Ishikawa (cell line): ENCODE results near the gene BABAM1.
A peak's percentile ranks its signal among the peaks of the same experiment; 100 is the strongest.

Experiments used
- CEBPB ChIP-seq: IDR thresholded peaks from 2 replicates; pipeline ENCODE4 v1.6.1; 2012
- CREB1 ChIP-seq: IDR thresholded peaks from 2 replicates; pipeline ENCODE4 v1.6.1; 2012; ENCODE audit warnings: low read depth
- EGR1 ChIP-seq: IDR thresholded peaks from 2 replicates; pipeline ENCODE4 v1.6.1; 2012
- EP300 ChIP-seq: IDR thresholded peaks from 2 replicates; pipeline ENCODE4 v1.6.1; 2012; ENCODE audit warnings: borderline replicate concordance
- FOXM1 ChIP-seq: IDR thresholded peaks from 2 replicates; pipeline ENCODE4 v1.6.1; 2012; ENCODE audit warnings: low read depth, borderline replicate concordance
- NFIC ChIP-seq: IDR thresholded peaks from 2 replicates; pipeline ENCODE4 v1.6.1; 2012
- RAD21 ChIP-seq: IDR thresholded peaks from 2 replicates; pipeline ENCODE4 v1.6.1; 2012; ENCODE audit warnings: low read depth
- TAF1 ChIP-seq: IDR thresholded peaks from 2 replicates; pipeline ENCODE4 v1.6.1; 2012; ENCODE audit warnings: low read depth, mild to moderate bottlenecking
- TCF12 ChIP-seq: IDR thresholded peaks from 2 replicates; pipeline ENCODE4 v1.6.1; 2012; ENCODE audit warnings: low read depth
- TEAD4 ChIP-seq: IDR thresholded peaks from 2 replicates; pipeline ENCODE4 v1.6.1; 2012
- YY1 ChIP-seq: IDR thresholded peaks from 2 replicates; pipeline ENCODE4 v1.6.1; 2012; ENCODE audit warnings: low read depth
- ZBTB7A ChIP-seq: IDR thresholded peaks from 2 replicates; pipeline ENCODE4 v1.6.1; 2012; ENCODE audit warnings: low read depth
- TF ChIP-seq, protein P1 (sequence below): IDR thresholded peaks from 2 replicates; pipeline ENCODE4 v1.6.1; 2012; ENCODE audit warnings: low read depth, mild to moderate bottlenecking
- TF ChIP-seq, protein P2 (sequence below): IDR thresholded peaks from 2 replicates; pipeline ENCODE4 v1.6.1; 2012
- TF ChIP-seq, protein P3 (sequence below): IDR thresholded peaks from 2 replicates; pipeline ENCODE4 v1.6.1; 2012

Gene BABAM1

DNA sequence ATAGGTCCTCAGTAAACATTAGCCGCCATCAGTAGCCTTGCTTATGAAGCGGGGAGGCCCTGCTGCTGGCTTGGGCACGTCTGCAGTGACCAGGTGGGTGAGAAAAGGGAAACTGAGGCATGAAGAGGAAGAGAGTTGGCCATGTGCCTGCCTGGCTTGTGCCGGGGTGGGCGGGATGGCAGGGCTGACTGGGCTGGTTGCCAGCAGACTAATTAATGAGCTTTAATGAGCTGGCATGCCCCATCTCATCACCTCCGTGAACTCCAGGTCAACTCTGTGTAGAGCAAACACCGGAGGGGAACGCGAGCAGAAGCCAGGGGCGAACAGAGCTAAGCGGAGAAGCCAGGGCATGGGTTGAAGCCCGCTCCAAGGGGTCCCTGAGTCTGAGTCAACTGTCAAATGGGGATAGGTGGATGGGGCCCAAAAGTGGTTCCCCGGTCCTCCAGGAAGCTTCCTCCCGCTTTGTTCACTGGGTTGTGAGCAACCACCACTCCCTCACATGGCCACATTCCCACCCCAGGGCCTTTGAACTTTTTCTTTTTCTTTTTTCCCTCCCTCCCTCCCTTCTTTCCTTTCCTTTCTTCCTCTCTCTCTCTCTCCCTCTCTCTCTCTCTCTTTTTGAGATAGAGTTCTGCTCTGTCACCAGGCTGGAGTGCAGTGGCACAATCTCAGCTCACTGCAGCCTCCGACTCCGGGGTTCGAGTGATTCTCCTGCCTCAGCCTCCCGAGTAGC lies 30.3 kb upstream of the BABAM1 start:
- TF ChIP-seq EP300 (no peak), NFIC (peak; percentile 56)

DNA sequence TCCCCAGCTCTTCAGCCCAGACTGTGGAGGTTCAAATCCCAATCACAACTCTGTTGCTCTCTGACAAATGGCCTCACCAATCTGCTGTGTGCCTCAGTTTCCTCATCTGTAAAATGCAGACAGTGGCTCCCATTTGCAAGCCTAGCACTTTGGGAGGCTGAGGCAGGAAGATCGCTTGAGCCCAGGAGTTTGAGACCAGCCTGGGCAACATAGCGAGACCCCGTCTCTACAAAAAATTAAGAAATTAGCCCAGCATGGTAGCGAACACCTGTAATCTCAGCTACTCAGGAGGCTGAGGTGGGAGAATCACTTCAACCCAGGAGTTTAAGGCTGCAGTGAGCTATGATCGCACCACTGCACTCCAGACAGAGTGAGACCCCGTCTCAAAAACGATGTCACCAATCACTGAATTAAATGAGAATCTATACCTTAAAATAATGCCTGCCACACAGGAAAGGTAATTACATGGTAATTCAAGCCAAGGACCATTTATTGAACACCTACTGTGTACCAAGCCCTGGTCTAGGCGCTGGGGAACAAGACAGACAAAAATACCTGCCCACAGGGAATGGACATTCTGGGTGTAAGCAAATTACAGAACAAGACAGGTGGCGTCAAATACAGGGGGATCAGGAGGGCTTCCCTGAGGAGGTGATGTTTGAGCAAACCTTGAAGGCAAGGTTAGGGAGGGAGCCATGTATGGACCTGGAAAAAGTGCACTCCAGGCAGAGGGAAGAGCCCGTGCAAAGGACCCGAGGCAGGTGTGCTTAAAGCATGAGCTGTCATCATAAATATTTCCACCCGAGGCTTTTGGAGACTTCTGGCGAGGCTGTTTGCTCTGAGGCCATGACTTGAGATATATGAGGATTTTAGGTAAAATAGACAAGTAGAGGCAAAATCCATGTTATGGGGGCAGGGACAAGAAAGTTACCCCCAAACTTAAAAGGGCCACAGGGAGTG lies 29.2 kb upstream of the BABAM1 start:
- TF ChIP-seq EGR1: no peak

DNA sequence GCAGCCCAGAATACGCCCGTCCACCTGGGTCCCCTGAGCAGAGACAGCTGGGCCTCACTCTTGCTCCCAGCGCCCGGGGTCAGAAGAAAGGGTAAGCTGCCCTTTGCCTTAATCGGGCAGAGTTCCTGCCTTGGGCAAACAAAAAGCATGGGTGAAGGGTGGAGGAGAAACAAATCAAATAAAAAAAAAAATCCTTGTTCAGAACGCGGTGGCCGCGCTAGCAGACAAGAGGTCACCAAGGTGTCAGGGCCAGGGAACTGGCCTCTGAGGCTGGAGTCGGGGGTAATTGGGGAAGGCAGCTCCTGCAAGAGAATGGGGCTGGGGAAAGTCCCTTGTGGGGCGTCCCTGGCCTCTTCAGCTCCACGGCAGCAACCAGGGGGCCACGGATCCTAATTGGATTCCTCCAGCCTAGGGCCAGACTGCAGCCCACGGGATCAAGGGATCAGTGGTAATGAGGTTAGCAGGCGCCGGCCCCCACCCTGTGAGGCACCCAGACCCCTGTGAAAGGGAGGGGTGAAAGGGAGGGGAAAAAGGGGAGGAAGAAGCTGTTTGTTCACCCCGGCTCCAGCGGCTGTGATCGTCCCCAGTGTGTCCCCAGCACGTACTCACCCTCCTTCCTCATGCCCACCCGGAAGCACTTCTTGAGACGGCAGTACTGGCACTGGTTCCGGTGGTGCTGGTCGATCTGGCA lies 27.0 kb upstream of the BABAM1 start:
- no peak for TF ChIP-seq FOXM1
- TF ChIP-seq, protein P1, sequence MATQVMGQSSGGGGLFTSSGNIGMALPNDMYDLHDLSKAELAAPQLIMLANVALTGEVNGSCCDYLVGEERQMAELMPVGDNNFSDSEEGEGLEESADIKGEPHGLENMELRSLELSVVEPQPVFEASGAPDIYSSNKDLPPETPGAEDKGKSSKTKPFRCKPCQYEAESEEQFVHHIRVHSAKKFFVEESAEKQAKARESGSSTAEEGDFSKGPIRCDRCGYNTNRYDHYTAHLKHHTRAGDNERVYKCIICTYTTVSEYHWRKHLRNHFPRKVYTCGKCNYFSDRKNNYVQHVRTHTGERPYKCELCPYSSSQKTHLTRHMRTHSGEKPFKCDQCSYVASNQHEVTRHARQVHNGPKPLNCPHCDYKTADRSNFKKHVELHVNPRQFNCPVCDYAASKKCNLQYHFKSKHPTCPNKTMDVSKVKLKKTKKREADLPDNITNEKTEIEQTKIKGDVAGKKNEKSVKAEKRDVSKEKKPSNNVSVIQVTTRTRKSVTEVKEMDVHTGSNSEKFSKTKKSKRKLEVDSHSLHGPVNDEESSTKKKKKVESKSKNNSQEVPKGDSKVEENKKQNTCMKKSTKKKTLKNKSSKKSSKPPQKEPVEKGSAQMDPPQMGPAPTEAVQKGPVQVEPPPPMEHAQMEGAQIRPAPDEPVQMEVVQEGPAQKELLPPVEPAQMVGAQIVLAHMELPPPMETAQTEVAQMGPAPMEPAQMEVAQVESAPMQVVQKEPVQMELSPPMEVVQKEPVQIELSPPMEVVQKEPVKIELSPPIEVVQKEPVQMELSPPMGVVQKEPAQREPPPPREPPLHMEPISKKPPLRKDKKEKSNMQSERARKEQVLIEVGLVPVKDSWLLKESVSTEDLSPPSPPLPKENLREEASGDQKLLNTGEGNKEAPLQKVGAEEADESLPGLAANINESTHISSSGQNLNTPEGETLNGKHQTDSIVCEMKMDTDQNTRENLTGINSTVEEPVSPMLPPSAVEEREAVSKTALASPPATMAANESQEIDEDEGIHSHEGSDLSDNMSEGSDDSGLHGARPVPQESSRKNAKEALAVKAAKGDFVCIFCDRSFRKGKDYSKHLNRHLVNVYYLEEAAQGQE: no peak
- TF ChIP-seq, protein P2, sequence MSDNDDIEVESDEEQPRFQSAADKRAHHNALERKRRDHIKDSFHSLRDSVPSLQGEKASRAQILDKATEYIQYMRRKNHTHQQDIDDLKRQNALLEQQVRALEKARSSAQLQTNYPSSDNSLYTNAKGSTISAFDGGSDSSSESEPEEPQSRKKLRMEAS: no peak

DNA sequence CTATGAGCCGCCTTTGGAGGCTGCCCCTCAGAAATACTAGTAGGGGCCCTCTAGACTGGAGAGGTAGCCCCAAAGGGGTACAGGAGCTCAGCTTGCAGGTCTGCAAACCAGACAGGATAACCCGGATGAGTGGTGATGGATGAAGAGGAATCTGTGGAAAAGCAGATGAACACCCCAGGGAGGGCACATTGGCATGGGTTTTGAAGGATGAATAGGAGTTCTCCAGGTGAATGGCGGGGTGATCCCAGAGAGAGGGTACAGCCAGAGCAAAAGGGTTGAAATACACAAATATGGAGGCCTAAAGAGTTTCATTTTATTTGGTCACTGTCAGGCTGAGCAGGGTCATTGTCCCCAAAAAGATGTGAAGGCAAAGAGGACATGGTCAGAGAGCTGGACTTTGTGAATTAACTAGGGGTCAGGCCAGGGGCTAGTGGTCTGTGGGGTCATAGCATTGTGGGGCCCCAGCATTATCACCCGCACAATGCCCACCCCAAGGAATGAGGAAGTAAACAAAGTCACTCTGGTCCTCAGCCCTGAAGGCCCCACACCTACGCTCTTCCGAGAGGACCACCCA lies 26.3 kb upstream of the BABAM1 start:
- TF ChIP-seq EGR1 (no peak), TCF12 (no peak), ZBTB7A (no peak), CREB1 (no peak), EP300 (no peak), TEAD4 (no peak), CEBPB (no peak), RAD21 (no peak), FOXM1 (no peak), YY1 (no peak), TAF1 (no peak)
- TF ChIP-seq, protein P2: no peak
- TF ChIP-seq, protein P3, sequence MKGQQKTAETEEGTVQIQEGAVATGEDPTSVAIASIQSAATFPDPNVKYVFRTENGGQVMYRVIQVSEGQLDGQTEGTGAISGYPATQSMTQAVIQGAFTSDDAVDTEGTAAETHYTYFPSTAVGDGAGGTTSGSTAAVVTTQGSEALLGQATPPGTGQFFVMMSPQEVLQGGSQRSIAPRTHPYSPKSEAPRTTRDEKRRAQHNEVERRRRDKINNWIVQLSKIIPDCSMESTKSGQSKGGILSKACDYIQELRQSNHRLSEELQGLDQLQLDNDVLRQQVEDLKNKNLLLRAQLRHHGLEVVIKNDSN: no peak
- TF ChIP-seq, protein P1: no peak

DNA sequence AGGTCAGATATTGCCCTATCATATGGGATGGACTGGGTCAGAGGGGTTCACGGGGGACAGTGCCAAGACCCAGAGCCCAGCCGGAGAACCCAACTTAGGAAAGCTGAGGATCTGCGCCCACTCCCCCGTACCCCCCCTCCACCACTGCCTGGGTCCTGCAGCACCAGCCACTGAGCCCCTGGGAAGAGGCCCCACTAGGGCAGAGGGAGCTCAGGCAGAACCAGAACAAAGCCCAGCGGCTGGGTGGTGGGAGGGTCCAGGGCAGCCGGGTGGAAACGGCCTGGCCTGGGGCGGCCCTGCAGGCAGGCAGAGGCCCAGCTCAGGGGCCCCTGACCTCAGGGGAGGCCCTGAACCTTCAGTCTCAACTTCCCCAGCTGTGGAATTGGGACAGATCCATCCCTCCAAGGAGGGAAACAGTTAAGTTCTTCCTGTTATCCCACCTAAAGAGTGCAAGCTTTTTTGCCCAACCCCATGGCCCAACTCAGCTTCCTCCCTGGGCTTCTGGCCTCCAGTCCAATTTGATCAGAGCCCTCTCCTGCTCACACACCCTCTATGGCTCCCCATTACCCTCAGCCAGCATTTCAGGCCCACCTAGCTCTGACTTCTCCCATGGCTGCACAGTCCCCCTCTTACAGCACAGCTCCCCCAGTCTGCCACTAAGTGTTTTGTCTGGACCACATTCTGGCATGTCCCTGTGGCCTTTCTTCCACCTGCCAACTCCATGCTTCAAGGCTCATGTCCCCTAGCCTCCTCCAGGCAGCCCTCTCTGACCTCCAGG lies 24.6 kb upstream of the BABAM1 start:
- peak; percentile 66 for TF ChIP-seq TCF12
- TF ChIP-seq ZBTB7A: peak; percentile 79; the same call in 1 of the 2 replicates
- TF ChIP-seq NFIC: 0 out of 2 replicates have a peak, but pooled peaks have one; percentile 7
- no peak for TF ChIP-seq CEBPB
- peak; percentile 65 for TF ChIP-seq EP300
